HepG2 (cell line): ENCODE measurements around the gene OPRPN. TPM values are rescaled to one million over a fixed set of nuclear protein-coding genes. Genes with fewer than 3 reads are reported as not detected.

Source experiments
- MEIS1 ChIP-seq: sonication (generic); formaldehyde crosslinking; IDR thresholded peaks from 2 replicates; pipeline ENCODE4 v1.9.0; 2021; ENCODE audit warnings: mild to moderate bottlenecking, missing genetic modification reagents, moderate library complexity, borderline replicate concordance
- REST ChIP-seq, 2 experiments: IDR thresholded peaks; 2 replicates each; pipeline ENCODE4 v1.6.1; 2011 to 2012; ENCODE audit warnings: low read length in 2 of 2, borderline replicate concordance in 1 of 2, low read depth in 1 of 2, mild to moderate bottlenecking in 1 of 2, moderate library complexity in 1 of 2
- ZBTB8A ChIP-seq: sonication (generic); formaldehyde crosslinking; IDR thresholded peaks from 2 replicates; pipeline ENCODE4 v1.4.0; 2020; ENCODE audit warnings: mild to moderate bottlenecking, low read depth, missing genetic modification reagents, borderline replicate concordance
- ZNF142 ChIP-seq: sonication (generic); formaldehyde crosslinking; IDR thresholded peaks from 2 replicates; pipeline ENCODE4 v1.4.0; 2020; ENCODE audit warnings: missing genetic modification reagents
- ZNF281 ChIP-seq: sonication (generic); formaldehyde crosslinking; IDR thresholded peaks from 2 replicates; pipeline ENCODE4 v1.4.0; 2020; ENCODE audit warnings: missing genetic modification reagents, borderline replicate concordance
- ZNF577 ChIP-seq: sonication (generic); formaldehyde crosslinking; IDR thresholded peaks from 2 replicates; pipeline ENCODE4 v1.4.0; 2020; ENCODE audit warnings: mild to moderate bottlenecking, low read depth, missing genetic modification reagents, borderline replicate concordance
- polyA plus RNA-seq, 8 experiments: library from polyadenylated mRNA; depleted of rRNA in 3 of 8; stranded (reverse) in 7 of 8; unstranded in 1 of 8; fragments of >200 nt; fragmentation: Illumina TruSeq in 4 of 8; extraction: Trizol in 4 of 8; gene quantifications; 2 replicates each; pipeline versions ENCODE4 v1.2.1 to v1.2.3, GENCODE V29; 2011 to 2016; ENCODE audit warnings: low read depth in 4 of 8, missing spikeins in 1 of 8, mixed read lengths in 1 of 8; ENCODE audit not compliant: insufficient read depth in 1 of 8
- total RNA-seq, 5 experiments: library from RNA; depleted of rRNA; stranded (reverse); fragments of >200 nt; fragmentation: Illumina TruSeq; extraction: Trizol; gene quantifications; 2 replicates each; pipeline ENCODE4 v1.2.3, GENCODE V29; 2016; ENCODE audit warnings: low read depth in 1 of 5

OPRPN gene
- total and polyA plus RNA-seq, 2 of the 13 experiments (the other 11 are each of a cell fraction or from before 2014, with no cell fraction given): not detected

GRCh38 chr4:70402762-70403161 is 5.0 kb downstream of the OPRPN start (continued):
- no peak for TF ChIP-seq REST (IDR thresholded peaks at IDR 0.05; ENCODE audit: borderline replicate concordance in 1 of 2, low read depth in 1 of 2, low read length in 2 of 2)
- no peak for TF ChIP-seq ZNF142 (CRISPR knock-in tag)
- TF ChIP-seq ZNF281: no peak
- no peak for TF ChIP-seq ZBTB8A
- no peak for TF ChIP-seq ZNF577 (CRISPR knock-in tag)
- no peak for TF ChIP-seq MEIS1
